Upper lobe of right lung (tissue), 1 donor: ENCODE results near the gene GPHA2. TPM values are rescaled to one million over a fixed set of nuclear protein-coding genes. Genes with fewer than 3 reads are reported as not detected.

Source experiments
- ATAC-seq: fragments of 200-7000 bp; cut with Tn5 transposase; one replicate; pipeline ENCODE4 v1.9.1; 2020; ENCODE audit warnings: mild to moderate bottlenecking, moderate library complexity
- DNase-seq: peaks from one replicate; pipeline ENCODE4 v3.0.0-alpha.2; 2020
- H3K27ac ChIP-seq: fragments of 200-600 bp; one replicate; pipeline ENCODE4 v1.8.0; 2022
- H3K27me3 ChIP-seq: fragments of 200-600 bp; one replicate; pipeline ENCODE4 v1.8.0; 2022; ENCODE audit warnings: mild to moderate bottlenecking
- H3K36me3 ChIP-seq: fragments of 200-600 bp; one replicate; pipeline ENCODE4 v1.8.0; 2022
- H3K4me1 ChIP-seq: fragments of 200-600 bp; one replicate; pipeline ENCODE4 v1.8.0; 2022
- H3K4me3 ChIP-seq: fragments of 200-600 bp; one replicate; pipeline ENCODE4 v1.8.0; 2022; ENCODE audit warnings: mild to moderate bottlenecking
- H3K9me3 ChIP-seq: fragments of 200-600 bp; one replicate; pipeline ENCODE4 v1.8.0; 2022
- intact Hi-C: fragments of 100-400 bp; cut with DNase I; formaldehyde crosslinking; loops from one replicate; pipeline ENCODE4 v1.11.0; 2022
- total RNA-seq: library from RNA; stranded (reverse); fragmentation: NEBNext Ultra II Directional; extraction: Animal tissue kit (Norgen Biotek cat#: 25700); gene quantifications from one replicate; pipeline ENCODE4 v1.2.1, GENCODE V29; 2021
- TF ChIP-seq, protein P1 (sequence below): fragments of 200-600 bp; IDR thresholded peaks from one replicate; pipeline ENCODE4 v1.8.0; 2022; ENCODE audit warnings: antibody characterized with exemption
- donor health status: DM: no; HTN: yes; CAD: no; lungs with severe emphysema.

GPHA2 gene
- total RNA-seq, 1 donor from 2014 or later = not detected

DNA sequence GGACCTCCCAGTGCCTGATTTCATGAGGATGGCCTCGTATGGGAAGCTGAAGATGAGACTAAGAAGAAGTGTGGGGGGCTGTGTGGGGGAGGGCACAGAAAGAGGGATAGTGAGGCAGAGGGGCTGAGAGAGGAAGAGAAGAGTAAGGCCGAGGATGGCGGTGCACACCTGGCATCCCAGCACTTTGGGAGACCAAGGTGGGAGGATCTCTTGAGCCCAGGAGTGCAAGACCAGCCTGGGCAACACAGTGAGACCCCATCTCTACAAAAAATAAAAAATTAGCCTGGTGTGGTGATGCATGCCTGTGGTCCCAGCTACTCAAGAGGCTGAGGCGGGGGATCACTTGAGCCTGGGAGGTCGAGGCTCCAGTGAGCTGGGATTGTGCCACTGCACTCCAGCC is 43.8 kb downstream of the GPHA2 start:
- peaks cover 14% of the 10 kb centered on the region for H3K4me1 ChIP-seq
- no peak overlapping the region for H3K4me3 ChIP-seq
- TF ChIP-seq, protein P1, sequence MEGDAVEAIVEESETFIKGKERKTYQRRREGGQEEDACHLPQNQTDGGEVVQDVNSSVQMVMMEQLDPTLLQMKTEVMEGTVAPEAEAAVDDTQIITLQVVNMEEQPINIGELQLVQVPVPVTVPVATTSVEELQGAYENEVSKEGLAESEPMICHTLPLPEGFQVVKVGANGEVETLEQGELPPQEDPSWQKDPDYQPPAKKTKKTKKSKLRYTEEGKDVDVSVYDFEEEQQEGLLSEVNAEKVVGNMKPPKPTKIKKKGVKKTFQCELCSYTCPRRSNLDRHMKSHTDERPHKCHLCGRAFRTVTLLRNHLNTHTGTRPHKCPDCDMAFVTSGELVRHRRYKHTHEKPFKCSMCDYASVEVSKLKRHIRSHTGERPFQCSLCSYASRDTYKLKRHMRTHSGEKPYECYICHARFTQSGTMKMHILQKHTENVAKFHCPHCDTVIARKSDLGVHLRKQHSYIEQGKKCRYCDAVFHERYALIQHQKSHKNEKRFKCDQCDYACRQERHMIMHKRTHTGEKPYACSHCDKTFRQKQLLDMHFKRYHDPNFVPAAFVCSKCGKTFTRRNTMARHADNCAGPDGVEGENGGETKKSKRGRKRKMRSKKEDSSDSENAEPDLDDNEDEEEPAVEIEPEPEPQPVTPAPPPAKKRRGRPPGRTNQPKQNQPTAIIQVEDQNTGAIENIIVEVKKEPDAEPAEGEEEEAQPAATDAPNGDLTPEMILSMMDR = no peak
- intact Hi-C loops = loop anchor here (5.0 kb wide), 1 partner anchor 45 kb away; no protein-coding TSS in a partner anchor
- peaks cover 11% of the 10 kb centered on the region for H3K36me3 ChIP-seq
- H3K27ac ChIP-seq = no peak overlapping the region
- H3K9me3 ChIP-seq = no peaks in the 10 kb centered on the region
- DNase-seq (no peak), ATAC-seq (no peak)
- H3K27me3 ChIP-seq = no peaks in the 10 kb centered on the region

- intact Hi-C loops = loop anchor here (5.0 kb wide), 1 partner anchor 44 kb away; no protein-coding TSS in a partner anchor
- Histone ChIP-seq H3K36me3 (peaks cover 11% of the 10 kb centered on the region), H3K9me3 (no peaks in the 10 kb centered on the region), H3K27me3 (no peaks in the 10 kb centered on the region), H3K27ac (no peak overlapping the region), H3K4me1 (peaks cover 16% of the 10 kb centered on the region), H3K4me3 (no peak overlapping the region)
- DNase-seq (no peak), ATAC-seq (no peak)
- TF ChIP-seq, protein P1 = no peak
Measured at GRCh38 chr11:64891215-64891848, 44.4 kb downstream of the GPHA2 start.

GRCh38 chr11:64890522-64890939 is 45.2 kb downstream of the GPHA2 start:
- TF ChIP-seq, protein P1 = no peak
- Histone ChIP-seq H3K27me3 (no peaks in the 10 kb centered on the region), H3K36me3 (peaks cover 6% of the 10 kb centered on the region), H3K9me3 (no peaks in the 10 kb centered on the region), H3K4me3 (no peak overlapping the region), H3K27ac (no peak overlapping the region), H3K4me1 (peaks cover 24% of the 10 kb centered on the region)
- intact Hi-C loops = loop anchor here (5.0 kb wide), 1 partner anchor 43 kb away; no protein-coding TSS in a partner anchor
- no peak for ATAC-seq
- DNase-seq = no peak

DNA sequence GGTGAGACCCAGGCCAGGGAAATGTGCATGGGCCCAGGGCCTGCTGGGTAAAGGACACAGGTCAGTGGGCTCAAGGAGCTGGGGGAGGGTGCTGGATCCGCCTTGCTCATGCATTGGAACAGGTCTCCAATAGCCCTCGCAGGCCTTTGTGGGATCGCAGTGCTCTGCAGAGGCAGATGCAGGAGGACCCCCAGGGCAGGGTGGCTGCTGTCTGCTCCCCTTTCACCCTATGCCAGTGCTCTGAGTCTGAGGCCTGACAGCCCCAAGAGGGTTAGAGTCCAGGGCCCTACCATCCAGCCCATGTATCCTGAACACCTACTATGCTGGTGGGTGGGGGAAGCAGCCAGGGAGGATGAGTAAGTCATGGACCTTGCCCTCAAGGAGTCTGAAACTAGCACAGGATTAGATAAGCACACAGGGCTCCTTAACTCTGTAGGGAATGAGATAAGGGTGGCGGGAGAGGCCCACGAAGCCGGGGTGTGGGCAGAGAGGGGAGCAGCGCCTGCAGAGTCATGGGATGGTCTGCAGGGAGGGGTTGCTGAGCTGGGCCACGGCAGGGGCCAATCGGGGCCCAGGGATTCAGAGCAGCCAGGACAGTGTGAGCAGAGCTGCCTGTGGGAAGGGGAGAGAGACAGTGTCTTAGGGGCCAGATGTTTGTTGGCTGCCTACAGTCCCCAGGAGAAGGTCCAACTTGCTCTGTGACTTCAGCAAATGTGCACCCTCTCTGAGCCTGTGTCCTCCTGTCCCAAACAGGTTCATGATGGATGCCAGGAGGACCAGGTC is 46.8 kb downstream of the GPHA2 start:
- intact Hi-C loops = no loop called here
- Histone ChIP-seq H3K27me3 (no peaks in the 10 kb centered on the region), H3K27ac (no peak overlapping the region), H3K9me3 (no peaks in the 10 kb centered on the region), H3K4me3 (no peak overlapping the region), H3K4me1 (peaks cover 22% of the 10 kb centered on the region), H3K36me3 (no peaks in the 10 kb centered on the region)
- DNase-seq (no peak), ATAC-seq (no peak)
- TF ChIP-seq, protein P1 = no peak

DNA sequence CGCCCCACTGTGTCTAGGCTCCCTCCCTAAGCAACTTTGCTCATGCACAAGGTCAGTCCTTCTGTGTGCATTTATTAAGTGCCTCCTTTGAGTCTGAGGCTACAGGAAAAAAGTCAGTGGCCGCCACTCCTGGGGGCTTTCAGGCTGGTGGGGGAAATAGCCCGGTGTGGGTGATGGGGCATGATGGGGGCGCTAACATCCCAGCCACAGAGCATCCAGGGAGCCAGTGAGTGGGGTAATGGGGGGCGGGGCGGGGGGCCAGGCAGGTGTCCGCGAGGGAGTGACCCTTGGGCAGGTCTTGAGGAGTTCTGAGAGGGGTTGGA is 47.3 kb downstream of the GPHA2 start:
- no peak overlapping the region for H3K27ac ChIP-seq
- no peak for DNase-seq
- no peaks in the 10 kb centered on the region for H3K36me3 ChIP-seq
- TF ChIP-seq, protein P1 = no peak
- H3K4me3 ChIP-seq = peak overlapping the region; percentile 22
- no peaks in the 10 kb centered on the region for H3K27me3 ChIP-seq
- peaks cover 21% of the 10 kb centered on the region for H3K4me1 ChIP-seq
- intact Hi-C loops = no loop called here
- H3K9me3 ChIP-seq = no peaks in the 10 kb centered on the region
- no peak for ATAC-seq
